ENCODE measurements around the gene MCRIP2.

MCRIP2 gene

DNA sequence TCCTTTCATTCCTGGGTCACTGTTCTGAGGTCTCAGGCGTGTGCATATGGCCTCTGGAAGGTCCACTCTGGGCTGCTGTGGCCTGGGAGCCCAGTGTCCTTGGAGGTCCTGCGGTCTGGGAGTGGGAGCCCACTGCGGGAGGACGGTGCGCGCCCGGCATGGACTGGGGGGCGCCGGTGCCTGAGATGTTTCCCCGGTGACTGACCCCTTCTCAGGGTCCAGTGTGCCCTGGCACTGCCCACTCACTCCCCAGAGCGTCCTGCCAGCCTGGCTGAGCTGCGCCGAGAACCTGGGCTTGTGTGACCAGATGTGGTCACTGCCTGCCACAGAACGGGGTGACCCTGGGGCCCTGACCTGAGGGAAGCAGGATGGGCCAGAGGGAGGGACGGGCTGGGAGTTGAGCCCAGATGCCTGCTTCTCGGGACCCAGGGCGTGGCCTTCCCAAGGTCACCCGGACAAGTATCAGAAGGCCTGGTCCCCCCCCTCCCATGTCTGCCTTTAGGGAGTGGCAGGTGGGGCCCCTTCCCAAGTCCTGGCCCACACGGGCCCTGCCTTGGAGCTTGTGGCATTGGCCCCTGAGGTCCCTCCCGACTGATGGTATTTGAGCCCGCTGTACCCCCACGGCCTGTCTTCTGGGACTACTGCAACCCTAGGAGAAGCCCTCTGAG, 32.7 kb downstream of the MCRIP2 start:
- in situ Hi-C loops (cut with HindIII; ENCODE audit: low sequenced_read_pairs) = no loop called here
- no peak overlapping the region for H3K4me3 ChIP-seq (ENCODE audit: low read depth, low read length)
- DNase-seq (ENCODE audit: low read depth) = no peak
- TF ChIP-seq, protein P1, sequence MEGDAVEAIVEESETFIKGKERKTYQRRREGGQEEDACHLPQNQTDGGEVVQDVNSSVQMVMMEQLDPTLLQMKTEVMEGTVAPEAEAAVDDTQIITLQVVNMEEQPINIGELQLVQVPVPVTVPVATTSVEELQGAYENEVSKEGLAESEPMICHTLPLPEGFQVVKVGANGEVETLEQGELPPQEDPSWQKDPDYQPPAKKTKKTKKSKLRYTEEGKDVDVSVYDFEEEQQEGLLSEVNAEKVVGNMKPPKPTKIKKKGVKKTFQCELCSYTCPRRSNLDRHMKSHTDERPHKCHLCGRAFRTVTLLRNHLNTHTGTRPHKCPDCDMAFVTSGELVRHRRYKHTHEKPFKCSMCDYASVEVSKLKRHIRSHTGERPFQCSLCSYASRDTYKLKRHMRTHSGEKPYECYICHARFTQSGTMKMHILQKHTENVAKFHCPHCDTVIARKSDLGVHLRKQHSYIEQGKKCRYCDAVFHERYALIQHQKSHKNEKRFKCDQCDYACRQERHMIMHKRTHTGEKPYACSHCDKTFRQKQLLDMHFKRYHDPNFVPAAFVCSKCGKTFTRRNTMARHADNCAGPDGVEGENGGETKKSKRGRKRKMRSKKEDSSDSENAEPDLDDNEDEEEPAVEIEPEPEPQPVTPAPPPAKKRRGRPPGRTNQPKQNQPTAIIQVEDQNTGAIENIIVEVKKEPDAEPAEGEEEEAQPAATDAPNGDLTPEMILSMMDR (IDR thresholded peaks at IDR 0.05; ENCODE audit: low read depth, low read length, missing control alignments) = no peak

DNA sequence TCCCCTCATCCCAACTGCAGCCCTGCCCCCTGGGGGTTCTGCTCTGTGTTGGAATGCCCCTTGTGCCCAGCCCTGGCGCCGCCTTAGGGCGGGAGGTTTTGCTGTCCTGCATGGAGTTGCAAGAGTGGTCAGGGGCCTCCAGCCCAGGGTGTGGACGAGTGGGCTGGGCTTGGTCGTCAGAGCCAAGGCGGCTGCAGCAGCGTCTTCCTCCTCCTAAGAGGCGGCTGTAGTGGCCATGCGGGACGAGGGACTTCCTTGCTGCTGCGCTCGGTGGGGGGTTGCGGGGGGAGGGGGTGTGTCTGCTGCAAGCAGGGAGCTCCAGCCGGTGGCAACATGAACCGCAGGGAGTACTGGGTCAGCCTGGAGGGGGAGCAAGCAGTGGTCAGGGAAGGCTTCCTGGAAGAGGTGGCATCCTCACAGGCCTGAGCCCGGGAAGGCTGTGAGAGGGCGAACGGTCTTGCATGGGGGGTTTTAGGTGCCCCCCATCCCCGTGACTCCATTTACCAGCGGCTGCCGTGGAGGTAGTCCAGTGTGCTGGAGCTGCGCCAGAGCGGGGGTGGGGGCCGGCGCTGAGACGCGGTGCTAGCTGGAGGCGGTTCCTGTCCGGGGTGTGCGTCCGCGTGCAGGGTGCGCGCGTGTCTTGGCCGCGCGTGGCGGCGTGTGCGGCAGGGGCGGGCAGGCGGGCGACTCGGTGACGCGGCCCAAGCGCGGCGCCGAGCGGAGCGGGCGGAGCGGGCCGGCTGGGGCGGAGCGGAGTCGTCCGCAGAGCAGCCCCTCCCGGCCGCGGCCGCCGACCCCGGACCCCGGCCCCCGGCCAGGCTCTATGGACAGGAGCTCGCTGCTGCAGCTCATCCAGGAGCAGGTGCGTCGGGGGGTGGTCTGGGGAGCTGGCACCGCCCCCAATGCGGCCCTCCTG, 33.6 kb downstream of the MCRIP2 start, which contains the start of gene RHBDL1:
Gene RHBDL1 (plus strand): TSS at position 704 of the 916 bp plus-strand sequence. CDS start 120 bp downstream, at position 824.
- TF ChIP-seq, protein P1 (IDR thresholded peaks at IDR 0.05; ENCODE audit: low read depth, low read length, missing control alignments) = no peak
- no peak for DNase-seq (ENCODE audit: low read depth)
- peak within 1 kb of the TSS; percentile 31 for H3K4me3 ChIP-seq (ENCODE audit: low read depth, low read length)
- in situ Hi-C loops (cut with HindIII; ENCODE audit: low sequenced_read_pairs) = no loop called here

DNA sequence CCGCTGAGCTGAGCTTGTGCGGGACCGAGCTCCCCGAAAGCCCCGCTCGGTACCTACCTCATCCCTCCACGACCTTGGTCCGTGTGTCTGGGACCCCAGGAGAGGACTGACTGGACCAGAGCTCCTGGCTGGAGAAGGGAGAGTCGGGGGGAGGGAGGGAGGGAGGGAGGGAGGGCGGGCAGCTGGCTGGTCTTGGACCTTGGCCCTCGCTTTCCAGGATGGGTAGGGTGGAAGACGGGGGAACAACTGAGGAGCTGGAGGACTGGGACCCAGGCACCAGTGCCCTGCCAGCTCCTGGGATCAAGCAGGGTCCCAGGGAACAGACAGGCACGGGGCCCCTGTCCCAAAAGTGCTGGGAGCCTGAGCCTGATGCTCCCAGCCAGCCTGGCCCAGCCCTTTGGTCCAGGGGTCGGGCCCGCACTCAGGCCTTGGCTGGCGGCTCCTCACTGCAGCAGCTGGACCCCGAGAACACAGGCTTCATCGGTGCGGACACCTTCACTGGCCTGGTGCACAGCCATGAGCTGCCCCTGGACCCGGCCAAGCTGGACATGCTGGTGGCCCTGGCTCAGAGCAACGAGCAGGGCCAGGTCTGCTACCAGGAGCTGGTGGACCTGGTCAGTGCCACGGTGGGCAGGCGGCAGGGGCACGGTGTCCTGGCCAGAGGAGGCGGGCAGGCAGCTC, 34.4 kb downstream of the MCRIP2 start:
- TF ChIP-seq, protein P1 (IDR thresholded peaks at IDR 0.05; ENCODE audit: low read depth, low read length, missing control alignments) = no peak
- H3K4me3 ChIP-seq (ENCODE audit: low read depth, low read length) = peak overlapping the region; percentile 31
- in situ Hi-C loops (cut with HindIII; ENCODE audit: low sequenced_read_pairs) = no loop called here
- no peak for DNase-seq (ENCODE audit: low read depth)

DNA sequence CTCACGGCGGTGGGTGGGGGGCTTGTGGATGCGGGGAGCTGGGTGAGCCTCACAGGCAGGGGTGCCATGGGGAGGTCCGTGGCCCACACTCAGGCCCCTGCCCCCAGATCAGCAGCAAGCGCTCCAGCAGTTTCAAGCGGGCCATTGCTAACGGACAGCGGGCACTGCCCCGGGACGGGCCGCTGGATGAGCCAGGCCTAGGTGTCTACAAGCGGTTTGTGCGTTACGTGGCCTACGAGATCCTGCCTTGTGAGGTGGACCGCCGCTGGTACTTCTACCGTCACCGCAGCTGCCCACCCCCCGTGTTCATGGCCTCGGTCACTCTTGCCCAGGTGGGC, 34.9 kb downstream of the MCRIP2 start:
- H3K4me3 ChIP-seq (ENCODE audit: low read depth, low read length) = no peak overlapping the region
- in situ Hi-C loops (cut with HindIII; ENCODE audit: low sequenced_read_pairs) = no loop called here
- TF ChIP-seq, protein P1 (IDR thresholded peaks at IDR 0.05; ENCODE audit: low read depth, low read length, missing control alignments) = no peak
- no peak for DNase-seq (ENCODE audit: low read depth)

DNA sequence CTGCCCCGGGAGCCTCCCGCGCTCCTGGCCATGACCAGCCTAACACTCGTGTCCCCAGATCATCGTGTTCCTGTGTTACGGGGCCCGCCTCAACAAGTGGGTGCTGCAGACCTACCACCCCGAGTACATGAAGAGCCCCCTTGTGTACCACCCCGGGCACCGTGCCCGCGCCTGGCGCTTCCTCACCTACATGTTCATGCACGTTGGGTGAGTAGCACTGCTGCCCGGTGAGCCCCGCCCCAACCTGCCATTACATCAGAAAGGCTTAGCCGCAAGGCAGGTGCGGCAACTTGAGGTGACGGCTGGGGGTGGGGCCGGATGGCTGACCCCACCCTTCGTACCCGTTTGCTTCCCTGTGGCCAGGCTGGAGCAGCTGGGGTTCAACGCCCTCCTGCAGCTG, 35.3 kb downstream of the MCRIP2 start:
- no peak for DNase-seq (ENCODE audit: low read depth)
- TF ChIP-seq, protein P1 (IDR thresholded peaks at IDR 0.05; ENCODE audit: low read depth, low read length, missing control alignments) = no peak
- H3K4me3 ChIP-seq (ENCODE audit: low read depth, low read length) = no peak overlapping the region
- in situ Hi-C loops (cut with HindIII; ENCODE audit: low sequenced_read_pairs) = no loop called here
